ENCODE data around the gene SPATA13. TPM values are rescaled to one million over a fixed set of nuclear protein-coding genes. Genes with fewer than 3 reads are reported as not detected.
"Not testable (repeated sequence)": the region's sequence is repeated elsewhere in the genome, so short reads cannot be mapped to it uniquely, and the experiment has no call there.

Gene SPATA13
- total RNA-seq, 1 experiment from 2014 or later = 22.1 TPM

- in situ Hi-C loops (cut with HindIII; ENCODE audit: low pct_unique_long_range_greater_than_20kb, low sequenced_read_pairs) = no loop called here
Measured at GRCh38 chr13:24328145-24328544, 167.6 kb downstream of the SPATA13 start.

GRCh38 chr13:24338721-24339120, 178.2 kb downstream of the SPATA13 start:
- DNase-seq (ENCODE audit: low read depth, low spot score) = no peak
- in situ Hi-C loops (cut with HindIII; ENCODE audit: low pct_unique_long_range_greater_than_20kb, low sequenced_read_pairs) = no loop called here

More at GRCh38 chr13:24328145-24328544, 167.6 kb downstream of the SPATA13 start:
- no peak for DNase-seq (ENCODE audit: low read depth, low spot score)

GRCh38 chr13:24339937-24340607, 179.6 kb downstream of the SPATA13 start:
- in situ Hi-C loops (cut with HindIII; ENCODE audit: low pct_unique_long_range_greater_than_20kb, low sequenced_read_pairs) = no loop called here

GRCh38 chr13:24340608-24340955, 180.1 kb downstream of the SPATA13 start:
- DNase-seq (ENCODE audit: low read depth, low spot score) = no peak
- in situ Hi-C loops (cut with HindIII; ENCODE audit: low pct_unique_long_range_greater_than_20kb, low sequenced_read_pairs) = no loop called here

More at GRCh38 chr13:24339937-24340607, 179.6 kb downstream of the SPATA13 start:
- no peak for DNase-seq (ENCODE audit: low read depth, low spot score)

GRCh38 chr13:24341439-24341838, 180.9 kb downstream of the SPATA13 start:
- in situ Hi-C loops (cut with HindIII; ENCODE audit: low pct_unique_long_range_greater_than_20kb, low sequenced_read_pairs) = no loop called here
- no peak for DNase-seq (ENCODE audit: low read depth, low spot score)

GRCh38 chr13:24348385-24348784, 187.9 kb downstream of the SPATA13 start:
- DNase-seq (ENCODE audit: low read depth, low spot score) = no peak
- in situ Hi-C loops (cut with HindIII; ENCODE audit: low pct_unique_long_range_greater_than_20kb, low sequenced_read_pairs) = no loop called here

- DNase-seq (ENCODE audit: low read depth, low spot score) = no peak
- in situ Hi-C loops (cut with HindIII; ENCODE audit: low pct_unique_long_range_greater_than_20kb, low sequenced_read_pairs) = no loop called here
Measured at GRCh38 chr13:24348797-24349515, 188.4 kb downstream of the SPATA13 start.

- in situ Hi-C loops (cut with HindIII; ENCODE audit: low pct_unique_long_range_greater_than_20kb, low sequenced_read_pairs); DNase-seq (ENCODE audit: low read depth, low spot score): not testable (repeated sequence)
Measured at GRCh38 chr13:24349778-24350664, 189.5 kb downstream of the SPATA13 start.

GRCh38 chr13:24351423-24351822, 190.9 kb downstream of the SPATA13 start:
- in situ Hi-C loops (cut with HindIII; ENCODE audit: low pct_unique_long_range_greater_than_20kb, low sequenced_read_pairs) = no loop called here
- no peak for DNase-seq (ENCODE audit: low read depth, low spot score)

GRCh38 chr13:24353736-24354135, 193.2 kb downstream of the SPATA13 start:
- DNase-seq (ENCODE audit: low read depth, low spot score) = no peak
- in situ Hi-C loops (cut with HindIII; ENCODE audit: low pct_unique_long_range_greater_than_20kb, low sequenced_read_pairs) = no loop called here

GRCh38 chr13:24355103-24355502, 194.6 kb downstream of the SPATA13 start:
- in situ Hi-C loops (cut with HindIII; ENCODE audit: low pct_unique_long_range_greater_than_20kb, low sequenced_read_pairs) = no loop called here
- no peak for DNase-seq (ENCODE audit: low read depth, low spot score)

- DNase-seq (ENCODE audit: low read depth, low spot score) = no peak
- in situ Hi-C loops (cut with HindIII; ENCODE audit: low pct_unique_long_range_greater_than_20kb, low sequenced_read_pairs) = no loop called here
Measured at GRCh38 chr13:24356270-24356669, 195.8 kb downstream of the SPATA13 start.

Small RNA genes lying within 50 kb of the gene (small RNA-seq; reads per million reads assigned to genes)
- gene MIR2276 = 0 to 0.24 reads per million in 2 experiments

Other genes with a start within 250 kb of the SPATA13 start
- gene C1QTNF9, start 148.9 kb downstream of the SPATA13 start, total RNA-seq (2014; rRNA removed; shearing (Covaris generic)) = not detected in 2 replicates

All from SK-MEL-5 (cell line).